Heart left ventricle (tissue), 16 donors: ENCODE data around the gene TOPAZ1. TPM values are rescaled to one million over a fixed set of nuclear protein-coding genes. Genes with fewer than 3 reads are reported as not detected.

Experiments used
- ATAC-seq, 4 donors: fragments of 200-7000 bp; cut with Tn5 transposase; one replicate each; pipeline ENCODE4 v1.9.1; 2020 to 2022; ENCODE audit warnings: moderate library complexity in 4 of 4, mild to moderate bottlenecking in 3 of 4, moderate number of reproducible peaks in 1 of 4
- DNase-seq, 5 donors: peaks; one replicate each; pipeline ENCODE4 v3.0.0-alpha.2; 2020
- H3K27ac ChIP-seq, 12 donors: fragments of 200-600 bp; sonication (generic) in 4 of 12; one replicate each; pipeline versions ENCODE4 v1.5.0 to v1.8.0; 2016 to 2022; ENCODE audit warnings: mild to moderate bottlenecking in 2 of 12
- H3K27me3 ChIP-seq, 9 donors: fragments of 200-600 bp; sonication (generic) in 2 of 9; one replicate each; pipeline versions ENCODE4 v1.5.1 to v1.8.0; 2016 to 2022; ENCODE audit warnings: mild to moderate bottlenecking in 3 of 9
- H3K36me3 ChIP-seq, 9 donors: fragments of 200-600 bp; sonication (generic) in 2 of 9; one replicate each; pipeline versions ENCODE4 v1.5.0 to v1.8.0; 2018 to 2022; ENCODE audit warnings: mild to moderate bottlenecking in 2 of 9
- H3K4me1 ChIP-seq, 12 donors: fragments of 200-600 bp; sonication (generic) in 4 of 12; one replicate each; pipeline versions ENCODE4 v1.5.0 to v1.8.0; 2016 to 2022; ENCODE audit warnings: mild to moderate bottlenecking in 3 of 12
- H3K4me3 ChIP-seq, 12 donors: fragments of 200-600 bp; sonication (generic) in 4 of 12; one replicate each; pipeline versions ENCODE4 v1.5.0 to v1.8.0; 2017 to 2022; ENCODE audit warnings: mild to moderate bottlenecking in 9 of 12, moderate library complexity in 4 of 12
- H3K9me3 ChIP-seq, 12 donors: fragments of 200-600 bp; sonication (generic) in 4 of 12; one replicate each; pipeline versions ENCODE4 v1.5.0 to v1.8.0; 2016 to 2022; ENCODE audit warnings: mild to moderate bottlenecking in 1 of 12
- POLR2A ChIP-seq, 2 donors: fragments of 450-650 bp; IDR thresholded peaks; one replicate each; pipeline ENCODE4 v1.6.1; 2017; ENCODE audit warnings: antibody characterized with exemption in 2 of 2, mild to moderate bottlenecking in 2 of 2, moderate library complexity in 2 of 2
- WGBS, 4 donors: extraction: QIAGEN DNeasy Blood & Tissue Kit in 2 of 4; methylation state at CpG; one replicate each; pipeline versions ENCODE4 v1.1.5 to v1.1.7; 2013 to 2018; 5-methylcytosine and 5-hydroxymethylcytosine counted together
- intact Hi-C, 10 donors: fragments of 100-400 bp; cut with DNase I; formaldehyde crosslinking; loops; one replicate each; pipeline versions ENCODE4 v1.11.1 to v1.14.2; 2022
- polyA plus RNA-seq, 2 donors: library from polyadenylated mRNA; stranded (reverse); fragments of 200-250 nt; gene quantifications; one replicate each; pipeline ENCODE4 v1.2.3, GENCODE V29; 2013
- total RNA-seq, 9 donors: library from RNA; depleted of rRNA in 2 of 9; stranded (reverse); fragments of >200 nt in 2 of 9; fragmentation: NEBNext Ultra II Directional in 3 of 9; extraction: Animal tissue kit (Norgen Biotek cat#: 25700) in 3 of 9; gene quantifications; one replicate each; pipeline versions ENCODE4 v1.1.0 to v1.2.4, GENCODE V29; 2016 to 2023
- TF ChIP-seq, protein P1 (sequence below), 12 donors: fragments of 200-600 bp; sonication (generic) in 4 of 12; IDR thresholded peaks; one replicate each; pipeline versions ENCODE4 v1.5.0 to v1.8.0; 2018 to 2022; ENCODE audit warnings: antibody characterized with exemption in 12 of 12, mild to moderate bottlenecking in 5 of 12
- donor health status: ischemic (EF 13 %, LVEDD 7.1; RV severe dilation, severe dysfunction).
- donor health status: healthy with polysubstance abuse.
- donor health status: DM: no; HTN: yes; CAD: no.
- donor health status: DM: no; HTN: no; CAD: no.
- donor health status: ischemic (EF 25% LVEDD 6.9; RV normal size, moderate dysfunction).
- donor health status: ischemic (EF 25% LVEDD 5.7; RV mildly dilated, moderate dysfunction).
- donor health status: healthy.
- donor health status: DM: yes; HTN: yes; CAD: no.
- donor health status: ischemic (EF 35%, LVEDD 5.7; RV mildly dilated, moderate dysfunction).
- donor health status: nonischemic (EF 11% LVEDD 7.7; RV severe dilation, severe dysfunction).
- donor health status: DM: yes; HTN: yes; CAD: no.
- donor health status: PGD.
- donor health status: ischemic (EF 29% LVEDD 5.4; RV normal size, mild dysfunction).
- donor health status: nonischemic (EF 23%, LVEDD 6.1; RV moderate dilation, normal function).

Gene TOPAZ1
- total and polyA plus RNA-seq, 11 donors = not detected

DNA sequence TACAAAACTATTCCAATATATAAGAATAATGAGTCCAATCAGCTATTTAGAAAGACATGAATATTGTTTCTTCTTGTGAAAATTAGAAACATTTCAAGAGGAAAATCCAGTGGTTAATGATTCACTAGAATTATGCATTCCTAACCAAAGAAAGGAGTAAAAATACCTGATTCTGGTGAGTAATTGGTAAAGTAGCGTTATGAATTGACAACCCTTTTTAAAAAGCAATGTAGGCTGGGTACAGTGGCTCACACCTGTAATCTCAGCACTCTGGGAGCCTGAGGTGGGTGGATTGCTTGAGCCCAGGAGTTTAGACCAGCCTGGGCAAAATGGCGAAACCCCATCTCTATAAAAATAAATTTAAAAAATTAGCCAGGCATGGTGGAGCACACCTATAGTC is 43.3 kb downstream of the TOPAZ1 start:
- 83 to 93% (median 90%) methylated on average over 2 of the region's 2 CpGs for WGBS, 4 donors
- H3K27me3 ChIP-seq = peaks cover 0 to 19% (median 0%) of the 10 kb centered on the region in 9 donors
- ATAC-seq = no peak

DNA sequence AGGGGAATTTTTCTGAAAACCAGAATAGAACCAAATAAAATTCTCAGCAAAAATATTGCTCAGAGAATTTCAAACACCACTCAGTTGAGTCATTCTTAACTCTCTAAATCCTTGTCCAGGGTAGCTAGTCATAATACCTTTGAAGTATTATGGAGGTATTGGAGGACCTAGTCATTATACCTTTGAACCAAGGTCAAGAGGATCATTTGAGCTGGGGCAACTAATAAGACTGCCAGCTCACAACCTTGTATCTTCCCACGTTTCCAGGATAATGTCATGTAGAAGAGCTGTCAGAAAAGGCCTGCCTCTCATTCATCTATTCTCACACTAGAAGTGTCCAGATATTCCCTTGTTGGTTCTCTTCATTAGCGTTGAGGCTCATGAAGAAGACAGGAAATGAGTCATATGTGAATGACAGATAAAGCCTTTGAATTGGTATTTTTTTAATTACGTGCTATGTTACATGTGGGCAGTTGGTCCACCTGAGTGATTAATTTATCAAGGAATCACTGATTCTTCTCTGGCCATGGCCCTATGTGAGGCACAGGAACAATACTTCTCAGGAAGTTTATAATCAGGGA is 48.3 kb downstream of the TOPAZ1 start:
- no peak overlapping the region for H3K27ac ChIP-seq
- H3K4me3 ChIP-seq = no peak overlapping the region
- peaks cover 0 to 10% (median 0%) of the 10 kb centered on the region in 9 donors for H3K27me3 ChIP-seq
- DNase-seq (no peak), ATAC-seq (no peak)
- H3K4me1 ChIP-seq = no peaks in the 10 kb centered on the region
- no peaks in the 10 kb centered on the region for H3K9me3 ChIP-seq
- 35 to 59% (median 46%) methylated on average over 3 of the region's 3 CpGs for WGBS, 4 donors
- intact Hi-C loops = no loop called here
- H3K36me3 ChIP-seq = no peaks in the 10 kb centered on the region
- TF ChIP-seq, protein P1, sequence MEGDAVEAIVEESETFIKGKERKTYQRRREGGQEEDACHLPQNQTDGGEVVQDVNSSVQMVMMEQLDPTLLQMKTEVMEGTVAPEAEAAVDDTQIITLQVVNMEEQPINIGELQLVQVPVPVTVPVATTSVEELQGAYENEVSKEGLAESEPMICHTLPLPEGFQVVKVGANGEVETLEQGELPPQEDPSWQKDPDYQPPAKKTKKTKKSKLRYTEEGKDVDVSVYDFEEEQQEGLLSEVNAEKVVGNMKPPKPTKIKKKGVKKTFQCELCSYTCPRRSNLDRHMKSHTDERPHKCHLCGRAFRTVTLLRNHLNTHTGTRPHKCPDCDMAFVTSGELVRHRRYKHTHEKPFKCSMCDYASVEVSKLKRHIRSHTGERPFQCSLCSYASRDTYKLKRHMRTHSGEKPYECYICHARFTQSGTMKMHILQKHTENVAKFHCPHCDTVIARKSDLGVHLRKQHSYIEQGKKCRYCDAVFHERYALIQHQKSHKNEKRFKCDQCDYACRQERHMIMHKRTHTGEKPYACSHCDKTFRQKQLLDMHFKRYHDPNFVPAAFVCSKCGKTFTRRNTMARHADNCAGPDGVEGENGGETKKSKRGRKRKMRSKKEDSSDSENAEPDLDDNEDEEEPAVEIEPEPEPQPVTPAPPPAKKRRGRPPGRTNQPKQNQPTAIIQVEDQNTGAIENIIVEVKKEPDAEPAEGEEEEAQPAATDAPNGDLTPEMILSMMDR (IDR thresholded peaks at IDR 0.05) = no peak
- no peak for TF ChIP-seq POLR2A (IDR thresholded peaks at IDR 0.05)

More for the DNA sequence above, 43.3 kb downstream of the TOPAZ1 start:
- Histone ChIP-seq H3K4me1 (no peaks in the 10 kb centered on the region), H3K4me3 (no peak overlapping the region), H3K9me3 (no peaks in the 10 kb centered on the region), H3K36me3 (no peaks in the 10 kb centered on the region), H3K27ac (no peak overlapping the region)
- intact Hi-C loops = no loop called here
- DNase-seq = no peak
- TF ChIP-seq, protein P1 (IDR thresholded peaks at IDR 0.05) = no peak
- no peak for TF ChIP-seq POLR2A (IDR thresholded peaks at IDR 0.05)

DNA sequence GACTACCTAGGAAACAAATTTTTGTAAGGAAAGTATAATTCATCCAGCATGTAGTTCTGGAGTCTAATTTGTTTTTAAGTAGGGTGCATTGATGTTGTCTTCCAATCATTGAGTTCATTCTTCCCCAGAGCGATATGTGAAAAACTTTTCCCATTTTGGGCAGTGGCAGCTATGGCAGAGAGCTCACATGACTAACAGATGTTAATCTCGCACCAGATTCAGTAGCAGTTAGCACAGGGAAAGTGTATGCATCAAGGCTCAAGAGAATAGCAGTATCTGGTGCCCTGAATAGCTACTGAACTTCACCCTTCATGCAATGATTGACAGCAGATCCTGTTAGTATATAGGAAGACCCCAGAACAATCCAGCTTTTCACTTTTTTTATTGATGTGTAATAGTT is 50.6 kb downstream of the TOPAZ1 start:
- Histone ChIP-seq H3K4me3 (no peak overlapping the region), H3K9me3 (no peaks in the 10 kb centered on the region), H3K27me3 (peaks cover 0 to 23% (median 0%) of the 10 kb centered on the region in 9 donors), H3K4me1 (no peaks in the 10 kb centered on the region), H3K27ac (no peak overlapping the region), H3K36me3 (no peaks in the 10 kb centered on the region)
- DNase-seq = no peak
- intact Hi-C loops = no loop called here
- 80 to 87% (median 84%) methylated on average over 2 of the region's 2 CpGs for WGBS, 4 donors
- ATAC-seq = no peak
- TF ChIP-seq POLR2A (IDR thresholded peaks at IDR 0.05) = no peak
- TF ChIP-seq, protein P1 (IDR thresholded peaks at IDR 0.05) = no peak

DNA sequence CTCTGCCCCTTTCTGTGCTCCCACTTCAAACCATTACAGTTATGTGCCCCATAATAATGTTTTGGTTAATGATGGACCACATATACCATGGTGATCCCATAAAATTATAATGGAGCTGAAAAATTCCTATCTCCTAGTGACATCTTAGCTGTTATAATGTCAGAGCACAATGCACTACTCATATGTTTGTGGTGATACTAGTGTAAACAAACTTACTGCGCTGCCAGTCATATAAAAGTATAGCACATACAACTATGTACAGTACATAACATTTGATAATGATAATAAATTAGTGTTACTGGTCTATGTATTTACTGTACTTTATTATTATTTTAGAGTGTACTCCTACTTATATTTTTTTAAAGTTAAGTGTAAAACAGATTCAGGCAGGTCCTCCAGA is 51.3 kb downstream of the TOPAZ1 start:
- no peak overlapping the region for H3K27ac ChIP-seq
- no peaks in the 10 kb centered on the region for H3K36me3 ChIP-seq
- intact Hi-C loops = no loop called here
- no peaks in the 10 kb centered on the region for H3K9me3 ChIP-seq
- no peak for ATAC-seq
- TF ChIP-seq, protein P1 (IDR thresholded peaks at IDR 0.05) = no peak
- no peak for TF ChIP-seq POLR2A (IDR thresholded peaks at IDR 0.05)
- H3K4me1 ChIP-seq = no peaks in the 10 kb centered on the region
- H3K27me3 ChIP-seq = peaks cover 0 to 23% (median 0%) of the 10 kb centered on the region in 9 donors
- DNase-seq = no peak
- no peak overlapping the region for H3K4me3 ChIP-seq
- 94 to 97% (median 95%) methylated on average over 1 of the region's 1 CpG for WGBS, 4 donors
